Measurements from ENCODE around the gene RBMS1.

Gene RBMS1

DNA sequence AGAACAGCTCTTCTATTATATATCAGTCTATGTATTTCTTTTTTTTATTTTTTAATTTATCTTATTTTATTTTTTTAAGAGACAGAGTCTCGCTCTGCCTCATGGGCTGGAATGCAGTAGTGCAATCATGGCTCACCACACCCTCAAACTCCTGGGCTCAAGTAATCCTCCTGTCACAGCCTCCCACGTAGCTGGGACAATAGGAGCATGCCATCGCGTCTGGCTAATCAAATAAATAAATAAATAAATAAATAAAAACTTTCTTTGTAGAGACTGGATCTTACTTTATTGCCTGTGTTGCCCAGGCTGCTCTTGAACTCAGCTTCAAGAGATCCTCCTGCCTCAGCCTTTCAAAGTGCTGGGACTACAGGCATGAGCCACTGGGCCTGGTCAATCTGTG is 117.0 kb downstream of the RBMS1 start:
- peak overlapping the region; percentile 48 for H3K4me2 ChIP-seq (ENCODE audit: low read depth, low read length, poor library complexity, severe bottlenecking)
- H3K79me2 ChIP-seq (ENCODE audit: insufficient read depth, low read length): peaks cover 94% of the 10 kb centered on the region
- H3K4me1 ChIP-seq (ENCODE audit: insufficient read depth, low read length, poor library complexity, severe bottlenecking): peaks cover 76% of the 10 kb centered on the region

DNA sequence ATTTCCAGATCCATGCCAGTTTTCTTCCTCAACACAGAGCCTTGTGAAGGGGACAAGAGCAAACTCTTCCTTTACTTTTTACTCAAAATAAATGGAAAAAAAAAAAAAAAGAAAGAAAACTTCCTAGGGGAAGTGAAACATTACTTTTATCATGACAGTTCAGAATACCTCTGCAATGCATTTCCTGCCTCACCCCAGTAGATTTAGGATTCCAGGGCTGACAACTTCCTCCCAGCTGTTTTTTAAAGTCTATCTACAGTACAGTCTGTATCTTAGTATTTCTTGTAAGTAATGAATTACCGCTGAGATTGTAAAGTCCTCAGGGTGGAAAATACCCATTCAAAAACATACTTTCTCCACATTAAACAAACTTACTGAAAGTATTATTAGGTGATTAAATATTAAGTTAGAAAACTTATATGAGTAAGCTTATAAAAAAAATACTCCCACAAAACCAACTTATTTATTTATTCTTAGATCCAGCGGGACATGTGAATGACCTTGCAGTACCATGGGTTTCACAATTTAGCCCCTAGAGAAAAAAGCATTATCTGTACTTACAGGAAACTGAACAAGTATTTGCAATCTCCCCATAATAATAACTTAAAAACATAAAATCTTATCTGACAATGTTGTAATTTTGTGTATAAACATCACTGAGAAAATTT is 117.7 kb downstream of the RBMS1 start:
- peaks cover 77% of the 10 kb centered on the region for H3K4me1 ChIP-seq (ENCODE audit: insufficient read depth, low read length, poor library complexity, severe bottlenecking)

More for the DNA sequence above, 117.0 kb downstream of the RBMS1 start:
- Histone ChIP-seq H3K4me3 (ENCODE audit: low read length, poor library complexity, severe bottlenecking) (no peak overlapping the region), H3K27me3 (ENCODE audit: insufficient read depth, low read length, poor library complexity, severe bottlenecking) (no peaks in the 10 kb centered on the region), H3F3A (ENCODE audit: low read depth) (peaks cover 6% of the 10 kb centered on the region; the same call in 1 of the 2 replicates), H3K9ac (ENCODE audit: low read depth, low read length, poor library complexity, severe bottlenecking) (no peak overlapping the region), H4K20me1 (ENCODE audit: insufficient read depth, low read length, poor library complexity, severe bottlenecking) (peaks cover 48% of the 10 kb centered on the region), H3K9me2 (replicated peaks; ENCODE audit: low read depth, low read length) (no peaks in the 10 kb centered on the region), H3K9me3 (ENCODE audit: insufficient read depth, low read depth, low read length) (no peaks in the 10 kb centered on the region), H3K36me3 (ENCODE audit: insufficient read depth, low read length) (0 out of 2 replicates have a peak, but pooled peaks cover 3% of the 10 kb centered on the region), H2AFZ (ENCODE audit: low read length) (no peak overlapping the region)
- no peak for TF ChIP-seq EZH2phosphoT487 (IDR thresholded peaks at IDR 0.05; ENCODE audit: borderline replicate concordance)
- TF ChIP-seq, protein P1, sequence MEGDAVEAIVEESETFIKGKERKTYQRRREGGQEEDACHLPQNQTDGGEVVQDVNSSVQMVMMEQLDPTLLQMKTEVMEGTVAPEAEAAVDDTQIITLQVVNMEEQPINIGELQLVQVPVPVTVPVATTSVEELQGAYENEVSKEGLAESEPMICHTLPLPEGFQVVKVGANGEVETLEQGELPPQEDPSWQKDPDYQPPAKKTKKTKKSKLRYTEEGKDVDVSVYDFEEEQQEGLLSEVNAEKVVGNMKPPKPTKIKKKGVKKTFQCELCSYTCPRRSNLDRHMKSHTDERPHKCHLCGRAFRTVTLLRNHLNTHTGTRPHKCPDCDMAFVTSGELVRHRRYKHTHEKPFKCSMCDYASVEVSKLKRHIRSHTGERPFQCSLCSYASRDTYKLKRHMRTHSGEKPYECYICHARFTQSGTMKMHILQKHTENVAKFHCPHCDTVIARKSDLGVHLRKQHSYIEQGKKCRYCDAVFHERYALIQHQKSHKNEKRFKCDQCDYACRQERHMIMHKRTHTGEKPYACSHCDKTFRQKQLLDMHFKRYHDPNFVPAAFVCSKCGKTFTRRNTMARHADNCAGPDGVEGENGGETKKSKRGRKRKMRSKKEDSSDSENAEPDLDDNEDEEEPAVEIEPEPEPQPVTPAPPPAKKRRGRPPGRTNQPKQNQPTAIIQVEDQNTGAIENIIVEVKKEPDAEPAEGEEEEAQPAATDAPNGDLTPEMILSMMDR (conservative IDR thresholded peaks at IDR 0.05; ENCODE audit: low read length): no peak

DNA sequence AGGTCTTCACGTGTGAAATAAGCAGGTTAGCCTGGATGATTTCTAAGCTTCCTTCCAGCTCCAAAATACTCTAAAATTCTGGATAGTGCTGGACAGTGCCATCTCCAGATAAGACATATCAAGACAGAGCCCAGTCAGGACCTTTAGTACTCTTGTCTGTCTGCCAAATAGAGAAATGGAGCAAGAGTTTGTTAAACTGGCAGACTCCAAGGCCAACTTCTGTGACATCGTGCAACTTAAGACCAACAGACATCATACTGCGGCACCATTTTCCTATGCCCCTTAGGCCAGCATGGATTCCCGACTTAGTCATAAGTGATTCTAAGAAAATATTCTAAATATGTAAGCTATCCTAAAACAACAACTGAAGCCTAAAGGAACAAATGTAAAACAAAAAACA is 118.6 kb downstream of the RBMS1 start:
- H3K9ac ChIP-seq (ENCODE audit: low read depth, low read length, poor library complexity, severe bottlenecking): no peak overlapping the region
- H3K36me3 ChIP-seq (ENCODE audit: insufficient read depth, low read length): 0 out of 2 replicates have a peak, but pooled peaks cover 3% of the 10 kb centered on the region
- H3K4me1 ChIP-seq (ENCODE audit: insufficient read depth, low read length, poor library complexity, severe bottlenecking): peaks cover 69% of the 10 kb centered on the region
- peaks cover 46% of the 10 kb centered on the region for H4K20me1 ChIP-seq (ENCODE audit: insufficient read depth, low read length, poor library complexity, severe bottlenecking)
- H3K4me2 ChIP-seq (ENCODE audit: low read depth, low read length, poor library complexity, severe bottlenecking): no peak overlapping the region
- no peak overlapping the region for H3K4me3 ChIP-seq (ENCODE audit: low read length, poor library complexity, severe bottlenecking)
- H3F3A ChIP-seq (ENCODE audit: low read depth): peaks cover 6% of the 10 kb centered on the region; the same call in 1 of the 2 replicates
- TF ChIP-seq, protein P1 (conservative IDR thresholded peaks at IDR 0.05; ENCODE audit: low read length): no peak
- peaks cover 93% of the 10 kb centered on the region for H3K79me2 ChIP-seq (ENCODE audit: insufficient read depth, low read length)
- no peaks in the 10 kb centered on the region for H3K9me3 ChIP-seq (ENCODE audit: insufficient read depth, low read depth, low read length)
- H3K9me2 ChIP-seq (replicated peaks; ENCODE audit: low read depth, low read length): no peaks in the 10 kb centered on the region
- no peak overlapping the region for H2AFZ ChIP-seq (ENCODE audit: low read length)
- H3K27me3 ChIP-seq (ENCODE audit: insufficient read depth, low read length, poor library complexity, severe bottlenecking): no peaks in the 10 kb centered on the region

More for the DNA sequence above, 117.7 kb downstream of the RBMS1 start:
- Histone ChIP-seq H3K9ac (ENCODE audit: low read depth, low read length, poor library complexity, severe bottlenecking) (no peak overlapping the region), H3F3A (ENCODE audit: low read depth) (peaks cover 6% of the 10 kb centered on the region; the same call in 1 of the 2 replicates), H3K4me2 (ENCODE audit: low read depth, low read length, poor library complexity, severe bottlenecking) (peak overlapping the region; percentile 48), H3K27me3 (ENCODE audit: insufficient read depth, low read length, poor library complexity, severe bottlenecking) (no peaks in the 10 kb centered on the region), H3K4me3 (ENCODE audit: low read length, poor library complexity, severe bottlenecking) (no peak overlapping the region), H4K20me1 (ENCODE audit: insufficient read depth, low read length, poor library complexity, severe bottlenecking) (peaks cover 46% of the 10 kb centered on the region), H3K36me3 (ENCODE audit: insufficient read depth, low read length) (0 out of 2 replicates have a peak, but pooled peaks cover 3% of the 10 kb centered on the region), H3K79me2 (ENCODE audit: insufficient read depth, low read length) (peaks cover 94% of the 10 kb centered on the region), H3K9me3 (ENCODE audit: insufficient read depth, low read depth, low read length) (no peaks in the 10 kb centered on the region), H2AFZ (ENCODE audit: low read length) (no peak overlapping the region), H3K9me2 (replicated peaks; ENCODE audit: low read depth, low read length) (no peaks in the 10 kb centered on the region)
- no peak for TF ChIP-seq EZH2phosphoT487 (IDR thresholded peaks at IDR 0.05; ENCODE audit: borderline replicate concordance)
- TF ChIP-seq, protein P1 (conservative IDR thresholded peaks at IDR 0.05; ENCODE audit: low read length): no peak
